ENCODE results near the gene AP3B1. TPM values are rescaled to one million over a fixed set of nuclear protein-coding genes. Genes with fewer than 3 reads are reported as not detected.
A peak's percentile ranks its signal among the peaks of the same experiment; 100 is the strongest.

AP3B1 gene
- total and polyA plus RNA-seq, 2 of the 8 experiments (the other 6 are each of a cell fraction or from before 2014, with no cell fraction given): 45.8 to 48.3 TPM

GRCh38 chr5:78003919-78004318 lies 290.6 kb downstream of the AP3B1 start:
- FAIRE-seq (no peak), DNase-seq (ENCODE audit: low read depth in 1 of 2, low spot score in 2 of 2) (no peak)
- POLR2A ChIA-PET (ENCODE audit: partially characterized antibody): interaction anchor here (0.6 kb wide), 1 partner anchor 26 kb away, joined by 3 read pairs; no protein-coding TSS in a partner anchor

More at GRCh38 chr5:78003919-78004318, 290.6 kb downstream of the AP3B1 start:
- no peak overlapping the region for H4K91ac ChIP-seq (replicated peaks; ENCODE audit: insufficient read length, low read length)
- no peak overlapping the region for H2BK20ac ChIP-seq (ENCODE audit: low read length)
- no peak overlapping the region for H2BK12ac ChIP-seq (ENCODE audit: low read depth, low read length)
- H3K9me3 ChIP-seq (ENCODE audit: insufficient read depth in 2 of 2, low read depth in 1 of 2, low read length in 1 of 2): no peaks in the 10 kb centered on the region
- peaks cover 0 to 2% of the 10 kb centered on the region in 2 experiments for H4K20me1 ChIP-seq (replicated peaks in 1 of 2; ENCODE audit: control insufficient read depth in 1 of 2, insufficient read depth in 2 of 2, low read length in 2 of 2)
- H3K18ac ChIP-seq (ENCODE audit: extremely low read depth, low read length): no peak overlapping the region
- H2BK5ac ChIP-seq (ENCODE audit: low read depth, low read length): no peak overlapping the region
- no peaks in the 10 kb centered on the region for H3K79me1 ChIP-seq (ENCODE audit: low read depth, low read length)
- H3K4me1 ChIP-seq (replicated peaks in 1 of 4; ENCODE audit: control insufficient read depth in 3 of 4, insufficient read depth in 4 of 4, low read length in 3 of 4): peaks cover 0 to 3% (median 0%) of the 10 kb centered on the region in 4 experiments; a peak in 2 of 7 replicates
- no peak overlapping the region for H2AFZ ChIP-seq (ENCODE audit: low read length)
- peaks cover 0 to 1% (median 0%) of the 10 kb centered on the region in 4 experiments; a peak in 1 of 7 replicates for H3K27me3 ChIP-seq (replicated peaks in 1 of 4; ENCODE audit: control insufficient read depth in 3 of 4, extremely low read depth in 1 of 4, insufficient read depth in 3 of 4, low read length in 3 of 4)
- no peak overlapping the region for H3K4me2 ChIP-seq (ENCODE audit: insufficient read depth in 1 of 2, low read depth in 2 of 2, low read length in 2 of 2)
- H2AK5ac ChIP-seq (ENCODE audit: low read depth, low read length): no peak overlapping the region
- H3K23ac ChIP-seq (ENCODE audit: insufficient read length): no peak overlapping the region
- no peak for TF ChIP-seq RAD21 (IDR thresholded peaks at IDR 0.05 in 1 of 2, conservative IDR thresholded peaks at IDR 0.05 in 1 of 2; ENCODE audit: low read depth in 2 of 2, low read length in 2 of 2)
- TF ChIP-seq CEBPB (IDR thresholded peaks at IDR 0.05; ENCODE audit: low read depth, low read length): peak; percentile 28; the same call in 1 of the 2 replicates
- H3K27ac ChIP-seq (ENCODE audit: low read depth, low read length): no peak overlapping the region
- no peak overlapping the region for H2BK120ac ChIP-seq (replicated peaks; ENCODE audit: low read depth, low read length)
- no peak overlapping the region for H4K5ac ChIP-seq (ENCODE audit: insufficient read length, low read depth, low read length)
- CTCF ChIA-PET (ENCODE audit: partially characterized antibody): interaction anchor here (0.7 to 1.6 kb wide), 4 partner anchors 11 to 270 kb away, joined by 3 to 5 read pairs (median 3); no protein-coding TSS in a partner anchor
- no peak overlapping the region; the same call in 1 of the 2 replicates for H4K8ac ChIP-seq (ENCODE audit: extremely low read depth, insufficient read depth, low read length)
- H2BK15ac ChIP-seq (ENCODE audit: low read length): no peak overlapping the region
- no peaks in the 10 kb centered on the region for H3K79me2 ChIP-seq (ENCODE audit: control insufficient read depth in 1 of 2, insufficient read depth in 2 of 2, low read length in 2 of 2)
- no peak overlapping the region for H3K56ac ChIP-seq (replicated peaks; ENCODE audit: insufficient read length, low read depth, low read length)
- H3K4ac ChIP-seq (replicated peaks; ENCODE audit: insufficient read length, low read depth, low read length): no peak overlapping the region
- WGBS, 2 experiments (ENCODE audit: extremely low coverage in 1 of 2, insufficient coverage in 1 of 2, insufficient read length in 1 of 2, insufficient replicate concordance in 2 of 2, low coverage in 1 of 2, low lambda C conversion rate in 2 of 2, missing lambda C conversion rate in 1 of 2): 91% methylated on average over 7 of the region's 7 CpGs; no CpG with 5 or more reads in 1 of the 2 experiments
- no peaks in the 10 kb centered on the region for H3K36me3 ChIP-seq (ENCODE audit: control insufficient read depth in 2 of 4, insufficient read depth in 4 of 4, low read length in 3 of 4)
- no peaks in the 10 kb centered on the region for H3K23me2 ChIP-seq (ENCODE audit: low read depth, low read length)
- no peak overlapping the region for H3K9ac ChIP-seq (replicated peaks in 1 of 4; ENCODE audit: extremely low read depth in 1 of 4, low read depth in 3 of 4, low read length in 3 of 4)
- no peak overlapping the region for H3K14ac ChIP-seq (ENCODE audit: insufficient read length)
- no peak overlapping the region for H3K4me3 ChIP-seq (ENCODE audit: extremely low read depth in 1 of 4, insufficient read depth in 2 of 4, low read depth in 3 of 4, low read length in 4 of 4)

All from H1 (cell line).